HEK293 (cell line): Measurements from ENCODE around the gene CDKL5.

Source experiments
- HIC1 ChIP-seq: fragments of 450-650 bp; formaldehyde crosslinking; IDR thresholded peaks from 2 replicates; pipeline ENCODE4 v1.5.1; 2016; ENCODE audit warnings: missing biosample characterization, missing genetic modification characterization
- KLF9 ChIP-seq: fragments of 450-650 bp; formaldehyde crosslinking; IDR thresholded peaks from 2 replicates; pipeline ENCODE4 v1.5.1; 2016; ENCODE audit warnings: missing biosample characterization, missing genetic modification characterization, low read depth
- PRDM2 ChIP-seq: fragments of 450-650 bp; formaldehyde crosslinking; IDR thresholded peaks from 2 replicates; pipeline ENCODE4 v1.5.1; 2016; ENCODE audit warnings: missing biosample characterization, missing genetic modification characterization, borderline replicate concordance
- REST ChIP-seq: fragments of 450-650 bp; formaldehyde crosslinking; IDR thresholded peaks from 2 replicates; pipeline ENCODE4 v1.5.1; 2016; ENCODE audit warnings: missing biosample characterization, missing genetic modification characterization
- SALL2 ChIP-seq: fragments of 450-650 bp; formaldehyde crosslinking; IDR thresholded peaks from 2 replicates; pipeline ENCODE4 v1.5.0; 2017; ENCODE audit warnings: missing biosample characterization, mild to moderate bottlenecking, missing genetic modification characterization, borderline replicate concordance
- SP3 ChIP-seq: fragments of 450-650 bp; formaldehyde crosslinking; IDR thresholded peaks from 2 replicates; pipeline ENCODE4 v1.5.1; 2016; ENCODE audit warnings: missing biosample characterization, missing genetic modification characterization
- TCF7L2 ChIP-seq: IDR thresholded peaks from 2 replicates; pipeline ENCODE4 v1.6.1; 2011; ENCODE audit warnings: low read depth, mild to moderate bottlenecking, inconsistent platforms, low read length, moderate library complexity, borderline replicate concordance
- YY1 ChIP-seq: fragments of 450-650 bp; formaldehyde crosslinking; IDR thresholded peaks from 2 replicates; pipeline ENCODE4 v1.5.1; 2018; ENCODE audit warnings: missing biosample characterization, missing genetic modification characterization
- ZBTB17 ChIP-seq: fragments of 450-650 bp; formaldehyde crosslinking; IDR thresholded peaks from 2 replicates; pipeline ENCODE4 v1.5.1; 2016; ENCODE audit warnings: missing biosample characterization, missing genetic modification characterization
- ZNF114 ChIP-seq: fragments of 450-650 bp; formaldehyde crosslinking; IDR thresholded peaks from 2 replicates; pipeline ENCODE4 v1.5.0; 2017; ENCODE audit warnings: missing biosample characterization, missing genetic modification characterization
- ZNF202 ChIP-seq: fragments of 450-650 bp; formaldehyde crosslinking; IDR thresholded peaks from 2 replicates; pipeline ENCODE4 v1.5.1; 2016; ENCODE audit warnings: missing biosample characterization, missing genetic modification characterization, borderline replicate concordance
- ZNF473 ChIP-seq: fragments of 450-650 bp; formaldehyde crosslinking; IDR thresholded peaks from 2 replicates; pipeline ENCODE4 v1.5.1; 2017; ENCODE audit warnings: missing biosample characterization, missing genetic modification characterization
- ZNF518A ChIP-seq: fragments of 450-650 bp; formaldehyde crosslinking; conservative IDR thresholded peaks from 2 replicates; pipeline ENCODE4 v1.5.1; 2016; ENCODE audit warnings: low read depth, missing biosample characterization, missing genetic modification characterization
- ZNF530 ChIP-seq: fragments of 450-650 bp; formaldehyde crosslinking; IDR thresholded peaks from 2 replicates; pipeline ENCODE4 v1.5.1; 2016; ENCODE audit warnings: low read depth, missing biosample characterization, missing genetic modification characterization
- ZNF555 ChIP-seq: fragments of 450-650 bp; formaldehyde crosslinking; conservative IDR thresholded peaks from 2 replicates; pipeline ENCODE4 v1.5.1; 2017; ENCODE audit warnings: missing biosample characterization, mild to moderate bottlenecking, missing genetic modification characterization, inconsistent platforms
- ZNF621 ChIP-seq: fragments of 450-650 bp; formaldehyde crosslinking; IDR thresholded peaks from 2 replicates; pipeline ENCODE4 v1.5.1; 2017; ENCODE audit warnings: missing biosample characterization, missing genetic modification characterization
- ZNF624 ChIP-seq: fragments of 450-650 bp; formaldehyde crosslinking; IDR thresholded peaks from 2 replicates; pipeline ENCODE4 v1.5.1; 2017; ENCODE audit warnings: missing biosample characterization, missing genetic modification characterization
- ZNF692 ChIP-seq: fragments of 450-650 bp; formaldehyde crosslinking; IDR thresholded peaks from 2 replicates; pipeline ENCODE4 v1.5.1; 2016; ENCODE audit warnings: missing biosample characterization, missing genetic modification characterization

The CDKL5 gene

GRCh38 chrX:18425199-18426003 lies at the start of gene CDKL5 (continued):
- no peak for TF ChIP-seq PRDM2 (tag by site-specific recombination)
- no peak for TF ChIP-seq ZNF621 (tag by site-specific recombination)
- no peak for TF ChIP-seq ZNF473 (tag by site-specific recombination)
- no peak for TF ChIP-seq ZNF530
- no peak for TF ChIP-seq SALL2 (tag by site-specific recombination)
- no peak for TF ChIP-seq ZNF202 (tag by site-specific recombination)
- peak; percentile 99 for TF ChIP-seq ZNF692
- TF ChIP-seq ZNF555 (tag by site-specific recombination): no peak
- peak; percentile 79 for TF ChIP-seq KLF9 (tag by site-specific recombination)
- no peak for TF ChIP-seq ZNF518A
- no peak for TF ChIP-seq TCF7L2
- no peak for TF ChIP-seq REST (tag by site-specific recombination)
- no peak for TF ChIP-seq ZNF114 (tag by site-specific recombination)
- TF ChIP-seq ZNF624: no peak
- peak; percentile 78; the same call in 1 of the 2 replicates for TF ChIP-seq HIC1 (tag by site-specific recombination)
- peak; percentile 85 for TF ChIP-seq SP3 (tag by site-specific recombination)
- no peak for TF ChIP-seq YY1 (tag by site-specific recombination)
- no peak for TF ChIP-seq ZBTB17
